LNCaP clone FGC (cell line): ENCODE measurements around the gene ADAMTS16.

ENCODE experiments used
- DNase-seq: peaks from one replicate; pipeline ENCODE4 v3.0.0-alpha.2; 2011; ENCODE audit warnings: low read depth
- H3K4me3 ChIP-seq: 2 replicates; pipeline ENCODE4 v1.5.1; 2011; ENCODE audit warnings: mild to moderate bottlenecking, low read depth, low read length, control low read depth
- TF ChIP-seq, protein P1 (sequence below): IDR thresholded peaks from 2 replicates; pipeline ENCODE4 v1.5.1; 2012; ENCODE audit warnings: mild to moderate bottlenecking; ENCODE audit not compliant: control insufficient read depth, insufficient read depth; ENCODE audit errors: extremely low read depth

ADAMTS16 gene

DNA sequence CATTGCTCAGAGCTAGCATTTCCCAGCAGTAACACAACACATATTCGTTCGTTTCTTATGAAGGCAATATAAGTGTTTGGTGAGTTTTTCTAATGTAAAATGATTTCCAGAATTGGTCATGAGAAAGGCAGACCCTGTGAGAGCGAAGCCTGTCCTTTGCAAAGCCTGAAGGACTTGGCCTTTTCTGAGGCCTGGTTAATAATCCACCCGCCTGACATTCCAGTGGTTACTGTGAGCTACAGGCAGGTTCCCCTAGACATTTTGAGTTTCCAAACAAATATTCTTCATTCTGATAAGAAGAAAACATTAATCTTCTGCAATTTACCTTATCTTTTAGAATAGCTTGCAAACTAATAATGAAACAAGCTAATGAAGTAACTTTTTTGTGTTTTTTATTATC is 38.0 kb downstream of the ADAMTS16 start:
- no peak for DNase-seq
- no peak overlapping the region for H3K4me3 ChIP-seq
- TF ChIP-seq, protein P1, sequence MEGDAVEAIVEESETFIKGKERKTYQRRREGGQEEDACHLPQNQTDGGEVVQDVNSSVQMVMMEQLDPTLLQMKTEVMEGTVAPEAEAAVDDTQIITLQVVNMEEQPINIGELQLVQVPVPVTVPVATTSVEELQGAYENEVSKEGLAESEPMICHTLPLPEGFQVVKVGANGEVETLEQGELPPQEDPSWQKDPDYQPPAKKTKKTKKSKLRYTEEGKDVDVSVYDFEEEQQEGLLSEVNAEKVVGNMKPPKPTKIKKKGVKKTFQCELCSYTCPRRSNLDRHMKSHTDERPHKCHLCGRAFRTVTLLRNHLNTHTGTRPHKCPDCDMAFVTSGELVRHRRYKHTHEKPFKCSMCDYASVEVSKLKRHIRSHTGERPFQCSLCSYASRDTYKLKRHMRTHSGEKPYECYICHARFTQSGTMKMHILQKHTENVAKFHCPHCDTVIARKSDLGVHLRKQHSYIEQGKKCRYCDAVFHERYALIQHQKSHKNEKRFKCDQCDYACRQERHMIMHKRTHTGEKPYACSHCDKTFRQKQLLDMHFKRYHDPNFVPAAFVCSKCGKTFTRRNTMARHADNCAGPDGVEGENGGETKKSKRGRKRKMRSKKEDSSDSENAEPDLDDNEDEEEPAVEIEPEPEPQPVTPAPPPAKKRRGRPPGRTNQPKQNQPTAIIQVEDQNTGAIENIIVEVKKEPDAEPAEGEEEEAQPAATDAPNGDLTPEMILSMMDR: no peak

DNA sequence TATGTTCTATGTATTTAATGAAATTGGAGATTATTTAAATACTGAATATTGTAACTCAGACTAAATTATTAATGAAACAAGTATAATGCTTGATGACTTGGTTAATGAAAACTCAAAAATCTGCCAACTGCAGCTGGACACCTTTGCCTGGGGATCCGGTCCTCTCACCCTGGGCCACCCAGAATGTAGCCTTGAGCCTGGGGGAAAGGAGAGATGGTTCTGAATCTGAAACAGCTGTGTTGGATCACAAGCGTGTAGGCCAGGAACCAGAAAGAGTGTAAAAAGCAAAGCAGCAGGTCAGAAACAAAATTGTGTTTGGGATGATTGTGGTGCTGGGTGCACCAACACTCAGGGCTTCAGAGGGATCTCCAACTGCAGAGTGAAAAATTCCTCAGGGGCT is 38.5 kb downstream of the ADAMTS16 start:
- H3K4me3 ChIP-seq: no peak overlapping the region
- no peak for DNase-seq
- TF ChIP-seq, protein P1: no peak

DNA sequence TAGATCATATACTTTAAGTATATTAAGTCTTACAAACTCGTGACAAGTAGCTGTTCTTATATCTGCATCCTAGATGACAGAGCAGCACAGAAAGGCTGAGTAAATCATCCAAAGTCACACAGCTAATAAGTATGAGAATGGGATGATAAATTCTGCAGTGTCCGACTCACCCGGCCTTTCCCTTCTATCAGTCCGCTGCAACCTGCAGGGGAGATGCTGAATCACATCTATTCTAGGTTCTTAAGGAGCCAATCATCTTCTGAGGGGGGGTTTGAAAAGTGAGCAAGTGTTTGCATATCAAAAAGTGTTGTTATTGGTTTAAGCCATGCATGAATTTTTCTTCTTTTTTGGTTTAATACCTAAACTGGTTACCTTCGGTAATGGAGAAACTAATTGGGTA is 38.9 kb downstream of the ADAMTS16 start:
- no peak for DNase-seq
- no peak overlapping the region for H3K4me3 ChIP-seq
- TF ChIP-seq, protein P1: no peak

DNA sequence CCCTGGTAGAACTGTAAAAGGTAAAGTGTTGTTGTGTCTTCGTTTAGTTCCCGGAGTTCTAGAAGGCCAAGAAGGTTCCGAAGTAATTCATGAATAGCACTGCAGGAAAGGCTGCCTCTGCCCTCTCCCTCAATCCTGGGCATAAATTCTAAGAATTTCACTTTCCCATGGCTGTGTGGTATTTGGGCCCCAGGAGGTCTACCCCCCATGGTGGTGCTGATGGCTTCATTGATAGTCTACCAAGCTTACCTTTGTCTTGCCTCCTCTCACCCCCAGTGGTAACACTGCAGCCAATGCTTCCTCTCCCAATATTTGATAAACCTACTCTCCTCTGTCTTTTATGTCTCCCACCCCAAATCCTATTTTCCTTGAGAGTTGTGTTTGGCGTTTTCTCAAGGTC is 39.5 kb downstream of the ADAMTS16 start:
- H3K4me3 ChIP-seq: no peak overlapping the region
- TF ChIP-seq, protein P1: no peak
- no peak for DNase-seq

GRCh38 chr5:5181650-5182324 is 41.7 kb downstream of the ADAMTS16 start:
- TF ChIP-seq, protein P1: no peak
- DNase-seq: no peak
- H3K4me3 ChIP-seq: no peak overlapping the region

DNA sequence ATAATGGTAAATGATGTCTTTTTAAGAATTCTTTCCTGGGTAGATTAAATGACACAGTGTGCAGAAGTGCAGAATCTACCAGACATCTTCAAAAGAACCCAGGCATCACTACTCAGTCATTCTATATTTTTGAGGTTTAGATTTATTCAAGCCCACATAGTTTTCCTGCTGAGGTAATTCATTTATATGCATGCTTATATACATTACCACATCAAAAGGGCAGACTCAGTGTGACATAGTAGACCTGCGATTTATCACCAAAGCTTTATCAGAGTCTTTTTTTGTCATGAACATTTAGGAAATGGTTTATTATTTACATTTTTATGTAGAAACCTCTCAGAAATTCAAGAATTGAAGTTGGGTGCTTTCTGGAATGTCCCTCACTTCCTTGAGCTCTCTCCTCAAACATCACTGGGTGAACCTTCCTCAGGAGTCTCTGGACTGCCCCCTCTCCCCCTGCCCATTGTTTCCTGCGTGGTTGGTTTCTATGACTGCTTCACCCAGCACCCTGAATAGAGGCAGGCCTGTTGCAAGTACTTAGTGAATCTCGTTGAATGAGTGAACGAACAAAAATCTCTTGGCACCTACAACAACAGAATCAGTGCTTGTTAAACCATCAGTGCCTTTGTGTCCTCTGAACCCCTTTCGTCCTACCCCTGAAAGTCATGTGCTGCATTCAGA is 42.5 kb downstream of the ADAMTS16 start:
- H3K4me3 ChIP-seq: no peak overlapping the region
- TF ChIP-seq, protein P1: no peak
- no peak for DNase-seq

DNA sequence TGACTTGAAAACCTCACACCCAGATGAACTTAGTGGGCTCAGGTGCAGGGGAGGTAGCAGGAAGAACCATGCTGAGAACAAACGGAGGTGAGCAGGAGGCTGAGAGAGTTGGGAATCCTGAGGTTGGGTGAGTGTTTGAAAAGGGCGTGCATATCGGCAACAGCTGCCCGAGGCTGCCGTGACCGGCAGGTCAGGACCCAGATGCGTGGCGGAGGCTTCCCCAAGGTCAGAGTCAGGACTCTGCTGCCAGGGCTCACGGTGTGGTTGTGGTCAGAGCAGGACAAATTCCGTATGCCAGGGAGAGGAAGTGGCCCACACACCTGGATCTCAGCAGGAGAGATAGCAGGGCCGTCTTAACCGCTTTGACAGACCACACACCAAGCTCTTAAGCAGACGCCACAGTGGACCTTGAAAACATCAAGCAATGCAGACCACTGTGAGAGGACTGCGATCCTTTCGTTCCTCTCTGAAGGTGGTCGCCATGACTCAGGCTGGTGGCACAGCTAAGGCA is 43.1 kb downstream of the ADAMTS16 start:
- no peak overlapping the region for H3K4me3 ChIP-seq
- TF ChIP-seq, protein P1: no peak
- DNase-seq: no peak
